ENCODE results near the gene PRODH2.

DNA sequence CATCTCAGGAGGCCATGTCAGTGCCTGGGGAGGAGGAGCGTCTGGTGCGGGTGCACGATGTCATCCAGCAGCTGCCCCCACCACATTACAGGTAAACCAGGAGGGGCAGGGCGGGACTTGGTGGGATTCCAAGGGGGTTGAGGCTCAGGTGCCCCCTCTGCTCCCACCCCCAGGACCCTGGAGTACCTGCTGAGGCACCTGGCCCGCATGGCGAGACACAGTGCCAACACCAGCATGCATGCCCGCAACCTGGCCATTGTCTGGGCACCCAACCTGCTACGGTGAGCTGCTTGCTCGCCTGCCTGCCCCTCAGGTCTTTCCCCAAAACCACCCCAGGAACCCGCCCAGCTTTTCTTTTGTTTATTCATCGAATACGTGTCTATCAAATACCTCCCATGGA is 30.1 kb downstream of the PRODH2 start:
- TF ChIP-seq, protein P1, sequence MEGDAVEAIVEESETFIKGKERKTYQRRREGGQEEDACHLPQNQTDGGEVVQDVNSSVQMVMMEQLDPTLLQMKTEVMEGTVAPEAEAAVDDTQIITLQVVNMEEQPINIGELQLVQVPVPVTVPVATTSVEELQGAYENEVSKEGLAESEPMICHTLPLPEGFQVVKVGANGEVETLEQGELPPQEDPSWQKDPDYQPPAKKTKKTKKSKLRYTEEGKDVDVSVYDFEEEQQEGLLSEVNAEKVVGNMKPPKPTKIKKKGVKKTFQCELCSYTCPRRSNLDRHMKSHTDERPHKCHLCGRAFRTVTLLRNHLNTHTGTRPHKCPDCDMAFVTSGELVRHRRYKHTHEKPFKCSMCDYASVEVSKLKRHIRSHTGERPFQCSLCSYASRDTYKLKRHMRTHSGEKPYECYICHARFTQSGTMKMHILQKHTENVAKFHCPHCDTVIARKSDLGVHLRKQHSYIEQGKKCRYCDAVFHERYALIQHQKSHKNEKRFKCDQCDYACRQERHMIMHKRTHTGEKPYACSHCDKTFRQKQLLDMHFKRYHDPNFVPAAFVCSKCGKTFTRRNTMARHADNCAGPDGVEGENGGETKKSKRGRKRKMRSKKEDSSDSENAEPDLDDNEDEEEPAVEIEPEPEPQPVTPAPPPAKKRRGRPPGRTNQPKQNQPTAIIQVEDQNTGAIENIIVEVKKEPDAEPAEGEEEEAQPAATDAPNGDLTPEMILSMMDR (IDR thresholded peaks at IDR 0.05), result no peak
- no peak for TF ChIP-seq POLR2AphosphoS5 (IDR thresholded peaks at IDR 0.05)
- TF ChIP-seq POLR2A (IDR thresholded peaks at IDR 0.05), result no peak

Data from prostate gland (tissue), 2 donors.